Ectodermal cell (in vitro differentiated cells): ENCODE results near the gene ABCC3.
"Not testable (repeated sequence)": the region's sequence is repeated elsewhere in the genome, so short reads cannot be mapped to it uniquely, and the experiment has no call there.

Experiments used
- H3K27ac ChIP-seq: 2 replicates; pipeline ENCODE4 v1.7.0; 2013; ENCODE audit warnings: mild to moderate bottlenecking, low read depth, low read length; ENCODE audit not compliant: insufficient read depth, poor library complexity, severe bottlenecking
- H3K27me3 ChIP-seq: 2 replicates; pipeline ENCODE4 v1.7.0; 2013; ENCODE audit warnings: mild to moderate bottlenecking, low read length; ENCODE audit not compliant: insufficient read depth, control insufficient read depth, poor library complexity, severe bottlenecking
- H3K36me3 ChIP-seq: one replicate; pipeline ENCODE4 v1.7.0; 2013; ENCODE audit warnings: low read length; ENCODE audit not compliant: control insufficient read depth, insufficient read depth
- H3K4me1 ChIP-seq: one replicate; pipeline ENCODE4 v1.7.0; 2013; ENCODE audit warnings: low read length; ENCODE audit not compliant: control insufficient read depth, insufficient read depth
- H3K4me3 ChIP-seq: 2 replicates; pipeline ENCODE4 v1.7.0; 2013; ENCODE audit warnings: low read depth, low read length, control low read depth; ENCODE audit not compliant: insufficient read depth
- H3K9me3 ChIP-seq: 2 replicates; pipeline ENCODE4 v1.7.0; 2013; ENCODE audit warnings: mild to moderate bottlenecking, low read length, moderate library complexity; ENCODE audit not compliant: control insufficient read depth
- whole genome bisulfite sequencing, 2 experiments: methylation state at CpG; one replicate each; pipeline ENCODE4 v1.1.7; 2013; ENCODE audit warnings: missing lambda C conversion rate in 2 of 2; 5-methylcytosine and 5-hydroxymethylcytosine counted together

Gene ABCC3

DNA sequence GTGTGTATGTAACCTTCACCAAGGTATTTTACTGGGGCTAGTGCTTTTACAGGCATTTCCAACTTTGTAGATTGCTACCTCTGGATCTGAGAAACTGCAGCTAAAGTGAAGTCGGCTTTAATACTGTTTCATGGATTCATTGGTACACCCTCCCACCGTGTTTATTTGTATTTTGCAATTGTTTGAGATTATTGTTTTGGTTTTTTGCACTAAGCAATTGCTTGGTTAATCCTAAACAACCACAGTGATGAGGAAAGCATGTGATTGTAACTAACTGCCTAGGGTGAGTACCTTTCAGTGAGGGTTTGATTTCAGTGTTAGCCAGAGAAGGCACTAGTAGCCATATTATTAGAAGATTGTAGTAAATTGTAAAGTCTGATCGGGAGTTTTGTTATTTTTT lies 88.1 kb downstream of the ABCC3 start:
- Histone ChIP-seq H3K9me3 (no peaks in the 10 kb centered on the region), H3K4me1 (no peaks in the 10 kb centered on the region), H3K4me3 (no peak overlapping the region), H3K36me3 (no peaks in the 10 kb centered on the region), H3K27ac (no peak overlapping the region), H3K27me3 (no peaks in the 10 kb centered on the region)
- WGBS, 2 experiments, result 88 to 89% methylated on average over 3 of the region's 3 CpGs

DNA sequence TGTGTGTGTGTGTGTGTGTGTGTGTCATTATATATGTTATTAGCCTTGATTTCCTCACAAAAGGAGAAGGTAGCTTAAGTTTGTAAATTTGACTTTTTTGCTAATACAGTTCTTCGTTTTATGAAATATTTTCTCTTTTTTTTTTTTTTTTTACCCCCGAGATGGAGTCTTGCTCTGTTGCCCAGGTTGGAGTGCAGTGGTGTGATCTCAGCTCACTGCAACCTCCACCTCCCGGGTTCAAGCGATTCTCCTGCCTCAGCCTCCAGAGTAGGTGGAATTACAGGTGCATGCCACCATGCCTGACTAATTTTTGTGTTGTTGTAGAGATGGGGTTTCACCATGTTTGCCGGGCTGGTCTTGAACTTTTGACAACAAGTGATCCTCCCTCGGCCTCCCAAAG lies 89.9 kb downstream of the ABCC3 start:
- not testable (repeated sequence) for H3K9me3 ChIP-seq, H3K4me3 ChIP-seq, H3K27ac ChIP-seq, H3K27me3 ChIP-seq, H3K4me1 ChIP-seq, H3K36me3 ChIP-seq
- 96 to 97% methylated on average over 5 to 6 of the region's 6 CpGs for WGBS, 2 experiments

DNA sequence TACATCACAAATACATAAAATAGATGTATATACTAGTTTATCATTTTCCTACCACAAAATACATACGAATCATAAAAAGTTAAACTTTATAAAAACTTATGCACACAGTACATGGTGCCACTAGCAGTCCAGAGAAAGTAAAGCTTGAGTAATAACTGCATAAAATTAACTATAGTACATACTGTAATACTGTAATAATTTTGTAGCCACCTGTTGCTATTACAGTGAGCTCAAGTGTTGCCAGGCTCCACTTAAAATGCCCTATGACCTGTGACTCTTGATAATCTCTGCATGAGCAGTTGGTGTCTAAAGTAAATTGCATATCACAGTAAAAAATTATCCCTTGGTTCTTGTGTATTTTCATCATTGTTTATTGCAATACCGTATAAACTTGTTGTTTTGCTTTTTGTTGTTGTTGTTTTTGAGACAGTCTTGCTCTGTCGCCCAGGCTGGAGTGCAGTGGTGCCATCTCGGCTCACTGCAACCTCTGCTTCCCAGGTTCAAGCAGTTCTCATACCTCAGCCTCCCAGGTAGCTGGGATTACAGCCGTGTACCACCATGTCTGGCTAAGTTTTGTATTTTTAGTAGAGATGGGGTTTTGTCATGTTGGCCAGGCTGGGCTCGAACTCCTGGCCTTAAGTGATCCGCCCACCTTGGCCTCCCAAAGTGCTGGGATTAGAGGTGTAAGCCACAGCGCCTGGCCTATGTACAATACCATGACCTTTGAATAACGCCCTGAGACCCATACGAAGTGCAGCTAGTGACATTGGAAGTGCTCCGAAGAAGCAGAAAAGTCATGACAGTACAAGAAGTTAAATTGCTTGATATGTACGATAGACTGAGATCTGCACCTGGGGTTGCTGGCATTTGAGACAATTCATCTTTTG lies 91.3 kb downstream of the ABCC3 start:
- Histone ChIP-seq H3K27ac (no peak overlapping the region), H3K36me3 (no peaks in the 10 kb centered on the region), H3K27me3 (no peaks in the 10 kb centered on the region), H3K9me3 (no peaks in the 10 kb centered on the region), H3K4me3 (no peak overlapping the region), H3K4me1 (no peaks in the 10 kb centered on the region)
- 95% methylated on average over 11 to 12 of the region's 12 CpGs for WGBS, 2 experiments

DNA sequence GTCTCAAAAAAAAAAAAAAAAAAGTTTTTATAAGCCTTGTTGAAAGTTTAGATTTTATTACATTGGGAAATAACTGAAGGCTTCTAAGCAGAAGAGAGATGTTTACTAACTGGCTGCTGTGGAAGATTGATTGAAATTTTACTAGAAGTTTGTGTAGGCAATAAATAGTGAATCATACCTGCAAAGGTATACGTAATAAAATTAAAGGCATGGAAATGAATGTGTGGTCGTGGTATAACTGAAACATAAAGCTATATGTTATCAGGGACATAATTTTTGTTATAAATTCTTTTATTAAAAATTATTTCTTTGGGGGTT lies 93.4 kb downstream of the ABCC3 start:
- Histone ChIP-seq H3K36me3 (no peaks in the 10 kb centered on the region), H3K9me3 (no peaks in the 10 kb centered on the region), H3K4me3 (no peak overlapping the region), H3K27me3 (no peaks in the 10 kb centered on the region), H3K27ac (no peak overlapping the region), H3K4me1 (no peaks in the 10 kb centered on the region)
- 92 to 94% methylated on average over 1 of the region's 2 CpGs for WGBS, 2 experiments

DNA sequence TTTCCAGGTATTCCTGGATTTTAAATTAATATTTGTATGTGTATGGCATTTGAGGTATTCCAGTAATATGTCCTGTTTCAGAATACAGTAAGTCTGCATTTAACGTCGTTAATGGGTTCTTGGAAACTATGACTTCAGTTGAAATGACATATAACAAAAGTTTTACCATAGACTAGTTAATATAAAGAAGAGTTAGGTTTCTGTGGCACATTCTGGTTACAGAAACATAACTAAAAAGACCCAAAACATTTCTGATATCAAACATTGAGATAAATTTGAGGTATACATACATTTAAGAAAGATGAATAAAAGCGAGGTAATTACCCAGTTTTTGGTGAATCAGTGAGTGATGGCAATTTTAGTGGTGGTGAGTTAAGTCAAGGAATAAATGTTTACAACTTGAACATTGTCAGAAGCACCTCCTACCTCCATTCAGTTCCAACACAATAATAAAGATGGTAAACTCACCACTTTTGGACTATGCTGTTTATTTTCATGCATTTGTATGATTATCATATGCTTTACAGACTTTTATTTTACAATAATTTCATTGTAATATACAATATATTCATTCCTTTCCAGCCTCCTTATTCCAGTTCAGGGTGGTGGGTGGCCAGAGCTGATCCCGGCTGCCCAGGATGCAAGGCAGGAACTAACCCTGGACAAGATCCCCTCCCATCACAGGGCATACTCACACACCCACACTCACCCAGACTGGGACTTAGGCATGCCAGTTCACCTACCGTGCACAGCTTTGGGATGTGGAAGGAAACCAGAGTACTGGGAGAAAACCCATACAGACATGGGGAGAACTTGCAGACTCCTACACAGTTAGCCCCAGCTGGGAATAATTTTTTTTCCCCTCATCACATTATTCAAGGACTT lies 94.4 kb downstream of the ABCC3 start:
- Histone ChIP-seq H3K4me3 (no peak overlapping the region), H3K27ac (no peak overlapping the region), H3K27me3 (no peaks in the 10 kb centered on the region), H3K9me3 (no peaks in the 10 kb centered on the region), H3K4me1 (no peaks in the 10 kb centered on the region), H3K36me3 (no peaks in the 10 kb centered on the region)
- 94 to 97% methylated on average over 4 to 5 of the region's 5 CpGs for WGBS, 2 experiments

DNA sequence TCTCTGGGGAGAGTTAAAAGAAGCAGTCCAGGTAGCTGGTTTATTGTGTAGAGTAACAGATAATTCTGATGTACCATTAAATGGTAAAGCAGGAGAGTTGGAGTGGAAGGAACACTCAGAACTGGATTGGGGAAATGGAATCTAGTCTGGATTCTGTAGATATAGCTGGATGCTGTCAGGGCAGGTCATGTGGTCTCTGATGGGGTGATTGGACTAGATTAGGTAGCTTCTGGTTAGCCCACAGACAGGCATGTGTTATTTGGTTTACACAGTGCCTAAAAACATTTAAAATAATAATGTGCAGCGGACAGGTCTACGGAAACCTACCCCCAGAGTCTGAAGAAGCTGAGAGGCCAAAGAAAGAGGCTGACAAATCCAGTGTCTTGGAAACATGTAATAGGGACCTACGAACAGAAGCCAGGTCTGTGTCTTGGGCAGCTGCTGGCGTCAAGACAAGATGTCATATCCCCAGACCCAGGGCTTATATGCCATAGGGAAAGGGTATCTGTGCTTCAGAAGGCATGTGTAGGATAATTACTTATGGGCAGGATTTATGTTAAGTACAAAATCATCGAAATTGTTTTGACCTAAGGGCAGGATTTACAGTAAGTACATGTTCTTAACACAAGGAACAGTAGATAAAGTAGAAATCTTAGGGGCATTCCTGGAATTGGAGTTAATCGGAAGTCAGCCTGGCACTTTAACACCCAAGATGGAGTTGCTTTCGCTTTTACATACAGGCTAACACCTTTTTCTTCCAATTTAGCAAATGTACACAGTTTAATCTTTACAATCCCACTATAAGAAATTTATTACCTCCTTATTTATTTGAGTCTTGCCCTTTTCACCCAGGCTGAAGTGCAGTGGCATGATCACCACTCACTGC lies 97.1 kb downstream of the ABCC3 start:
- 93 to 95% methylated on average over 7 of the region's 7 CpGs for WGBS, 2 experiments
- H3K36me3 ChIP-seq, result no peaks in the 10 kb centered on the region

DNA sequence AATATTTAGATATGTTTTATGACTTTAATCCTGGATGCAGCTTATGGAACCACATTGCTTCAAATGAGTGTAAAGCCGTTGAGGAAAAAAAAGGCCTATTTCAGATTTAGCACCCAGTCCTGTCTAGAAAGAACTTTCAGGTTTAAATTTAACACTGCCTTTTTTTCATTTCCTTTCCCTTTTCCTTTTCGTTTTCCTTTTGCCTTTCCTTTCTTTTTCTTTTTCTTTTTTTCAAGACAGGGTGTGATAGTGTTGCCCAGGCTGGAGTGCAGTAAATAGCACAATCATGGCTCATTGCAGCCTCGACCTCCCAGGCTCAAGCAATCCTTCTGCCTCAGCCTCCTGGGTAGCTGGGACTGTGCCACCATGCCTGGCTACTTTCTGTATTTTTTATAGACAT lies 100.6 kb downstream of the ABCC3 start:
- Histone ChIP-seq H3K27ac (no peak overlapping the region), H3K36me3 (peaks cover 12% of the 10 kb centered on the region), H3K4me1 (peaks cover 7% of the 10 kb centered on the region), H3K9me3 (no peaks in the 10 kb centered on the region), H3K27me3 (no peaks in the 10 kb centered on the region), H3K4me3 (no peak overlapping the region)
- 84 to 92% methylated on average over 3 of the region's 3 CpGs for WGBS, 2 experiments

More for the DNA sequence above, 97.1 kb downstream of the ABCC3 start:
- Histone ChIP-seq H3K4me1 (peaks cover 4% of the 10 kb centered on the region), H3K9me3 (no peaks in the 10 kb centered on the region), H3K27me3 (no peaks in the 10 kb centered on the region), H3K27ac (no peak overlapping the region), H3K4me3 (no peak overlapping the region)

DNA sequence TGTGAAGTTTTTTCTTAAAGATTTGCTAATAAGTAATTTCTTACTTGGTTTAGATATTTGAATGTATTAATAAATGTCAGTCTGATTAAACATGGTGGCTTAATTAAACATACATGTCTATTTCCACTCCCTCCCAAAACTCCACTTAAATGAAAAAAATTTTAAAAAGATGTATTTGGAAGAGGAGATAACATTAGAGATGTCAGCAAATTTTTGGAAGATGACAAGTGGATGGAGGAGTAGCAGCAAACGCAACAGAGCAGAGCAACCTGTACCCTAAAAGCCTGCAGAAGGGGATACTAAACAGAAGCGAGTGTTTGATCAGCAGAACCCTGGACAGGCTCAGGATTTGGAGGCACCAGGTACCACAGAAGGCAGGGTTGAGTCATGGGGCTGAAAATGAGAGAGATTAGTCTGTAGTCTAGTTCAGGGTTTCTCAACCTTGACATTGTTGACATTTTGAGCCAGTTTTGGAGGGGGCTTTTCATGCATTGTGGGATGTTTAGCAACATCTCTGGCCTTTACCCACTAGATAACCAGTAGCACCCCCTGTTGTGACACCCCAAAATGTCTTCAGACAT lies 102.5 kb downstream of the ABCC3 start:
- peaks cover 28% of the 10 kb centered on the region for H3K36me3 ChIP-seq
- WGBS, 2 experiments, result 94 to 96% methylated on average over 2 of the region's 2 CpGs
- no peak overlapping the region for H3K27ac ChIP-seq
- no peak overlapping the region for H3K4me3 ChIP-seq
- no peaks in the 10 kb centered on the region for H3K27me3 ChIP-seq
- H3K4me1 ChIP-seq, result peaks cover 7% of the 10 kb centered on the region
- no peaks in the 10 kb centered on the region for H3K9me3 ChIP-seq

DNA sequence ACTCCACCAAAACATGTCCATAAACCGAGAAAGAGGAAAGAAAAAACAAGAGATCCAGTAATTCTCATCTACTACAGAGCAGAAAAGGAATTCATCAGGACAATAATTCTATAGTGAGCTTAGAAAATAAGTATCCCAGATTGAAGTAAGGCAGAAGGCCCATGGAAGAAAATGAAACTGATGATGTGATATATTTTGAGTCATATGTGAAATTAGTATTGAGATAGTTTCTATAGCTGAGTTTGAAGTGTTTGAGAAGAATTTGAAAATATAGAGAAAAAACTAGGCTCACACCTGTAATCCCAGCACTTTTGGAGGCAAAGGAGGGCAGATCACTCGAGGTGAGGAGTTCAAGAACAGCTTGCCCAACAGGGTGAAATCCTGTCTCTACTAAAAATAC lies 104.4 kb downstream of the ABCC3 start:
- no peaks in the 10 kb centered on the region for H3K9me3 ChIP-seq
- H3K27me3 ChIP-seq, result no peaks in the 10 kb centered on the region
- H3K36me3 ChIP-seq, result peaks cover 46% of the 10 kb centered on the region
- whole genome bisulfite sequencing, 2 experiments, result 78 to 89% methylated on average over 2 of the region's 2 CpGs
- H3K4me1 ChIP-seq, result peaks cover 7% of the 10 kb centered on the region
- no peak overlapping the region for H3K4me3 ChIP-seq
- no peak overlapping the region for H3K27ac ChIP-seq
